ENCODE data around the gene DGKQ.

DNA sequence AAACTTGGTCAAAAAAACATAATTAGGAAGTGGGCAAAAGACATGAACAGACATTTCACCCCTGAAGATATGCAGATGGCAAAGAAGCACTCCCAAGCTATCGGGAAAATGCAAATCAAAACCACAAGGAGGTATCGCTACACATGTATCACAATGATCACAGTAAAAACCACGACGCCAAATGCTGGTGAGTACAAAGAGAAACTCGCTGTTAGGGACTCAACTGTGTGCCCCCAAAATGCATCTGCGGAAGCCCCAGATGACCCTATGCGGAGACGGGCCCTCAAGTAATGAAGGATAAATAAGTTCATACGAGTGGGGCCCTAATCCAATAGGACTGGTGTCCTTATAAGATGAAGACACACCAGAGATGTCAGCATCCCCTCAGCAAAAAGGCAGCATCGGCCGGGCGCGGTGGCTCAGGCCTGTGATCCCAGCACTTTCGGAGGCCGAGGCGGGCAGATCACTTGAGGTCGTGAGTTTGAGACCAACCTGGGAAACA lies 51.5 kb downstream of the DGKQ start:
- TF ChIP-seq CTCF (IDR thresholded peaks at IDR 0.05; ENCODE audit: insufficient read depth, low read length) (no peak), POLR2AphosphoS5 (IDR thresholded peaks at IDR 0.05; ENCODE audit: low read depth) (no peak)
- TF ChIP-seq, protein P1, sequence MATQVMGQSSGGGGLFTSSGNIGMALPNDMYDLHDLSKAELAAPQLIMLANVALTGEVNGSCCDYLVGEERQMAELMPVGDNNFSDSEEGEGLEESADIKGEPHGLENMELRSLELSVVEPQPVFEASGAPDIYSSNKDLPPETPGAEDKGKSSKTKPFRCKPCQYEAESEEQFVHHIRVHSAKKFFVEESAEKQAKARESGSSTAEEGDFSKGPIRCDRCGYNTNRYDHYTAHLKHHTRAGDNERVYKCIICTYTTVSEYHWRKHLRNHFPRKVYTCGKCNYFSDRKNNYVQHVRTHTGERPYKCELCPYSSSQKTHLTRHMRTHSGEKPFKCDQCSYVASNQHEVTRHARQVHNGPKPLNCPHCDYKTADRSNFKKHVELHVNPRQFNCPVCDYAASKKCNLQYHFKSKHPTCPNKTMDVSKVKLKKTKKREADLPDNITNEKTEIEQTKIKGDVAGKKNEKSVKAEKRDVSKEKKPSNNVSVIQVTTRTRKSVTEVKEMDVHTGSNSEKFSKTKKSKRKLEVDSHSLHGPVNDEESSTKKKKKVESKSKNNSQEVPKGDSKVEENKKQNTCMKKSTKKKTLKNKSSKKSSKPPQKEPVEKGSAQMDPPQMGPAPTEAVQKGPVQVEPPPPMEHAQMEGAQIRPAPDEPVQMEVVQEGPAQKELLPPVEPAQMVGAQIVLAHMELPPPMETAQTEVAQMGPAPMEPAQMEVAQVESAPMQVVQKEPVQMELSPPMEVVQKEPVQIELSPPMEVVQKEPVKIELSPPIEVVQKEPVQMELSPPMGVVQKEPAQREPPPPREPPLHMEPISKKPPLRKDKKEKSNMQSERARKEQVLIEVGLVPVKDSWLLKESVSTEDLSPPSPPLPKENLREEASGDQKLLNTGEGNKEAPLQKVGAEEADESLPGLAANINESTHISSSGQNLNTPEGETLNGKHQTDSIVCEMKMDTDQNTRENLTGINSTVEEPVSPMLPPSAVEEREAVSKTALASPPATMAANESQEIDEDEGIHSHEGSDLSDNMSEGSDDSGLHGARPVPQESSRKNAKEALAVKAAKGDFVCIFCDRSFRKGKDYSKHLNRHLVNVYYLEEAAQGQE (IDR thresholded peaks at IDR 0.05; ENCODE audit: insufficient replicate concordance, low read depth): no peak

Measured in HL-60 (cell line).